GM23338 (cell line): ENCODE data around the gene IL13. TPM values are rescaled to one million over a fixed set of nuclear protein-coding genes. Genes with fewer than 3 reads are reported as not detected.

Source experiments
- ATAC-seq: fragments of 200-7000 bp; cut with Tn5 transposase; 3 replicates; pipeline ENCODE4 v1.9.1; 2020
- DNase-seq: peaks from one replicate; pipeline ENCODE4 v3.0.0-alpha.2; 2015; ENCODE audit warnings: low spot score
- H2AFZ ChIP-seq: fragments of 200-600 bp; sonication (generic); 2 replicates; pipeline ENCODE4 v1.8.0; 2016; ENCODE audit warnings: antibody characterized with exemption, mild to moderate bottlenecking, moderate library complexity
- H3F3A ChIP-seq: fragments of 200-600 bp; sonication (generic); replicated peaks from 2 replicates; pipeline ENCODE4 v1.8.0; 2017; ENCODE audit warnings: antibody characterized with exemption, mixed run types, low read depth
- H3K27ac ChIP-seq: fragments of 200-600 bp; sonication (generic); 2 replicates; pipeline ENCODE4 v1.6.1; 2016; ENCODE audit warnings: low read depth
- H3K27me3 ChIP-seq: fragments of 200-600 bp; sonication (generic); 2 replicates; pipeline ENCODE4 v1.8.0; 2016; ENCODE audit warnings: mild to moderate bottlenecking, mixed run types, moderate library complexity; ENCODE audit not compliant: insufficient read depth
- H3K36me3 ChIP-seq: fragments of 200-600 bp; sonication (generic); 2 replicates; pipeline ENCODE4 v1.8.0; 2016; ENCODE audit warnings: mild to moderate bottlenecking; ENCODE audit not compliant: insufficient read depth
- H3K4me1 ChIP-seq: fragments of 200-600 bp; sonication (generic); 2 replicates; pipeline ENCODE4 v1.8.0; 2016; ENCODE audit warnings: mild to moderate bottlenecking, moderate library complexity; ENCODE audit not compliant: insufficient read depth
- H3K4me2 ChIP-seq: fragments of 200-600 bp; sonication (generic); 2 replicates; pipeline ENCODE4 v1.7.1; 2017; ENCODE audit warnings: mixed run types
- H3K4me3 ChIP-seq: fragments of 200-600 bp; sonication (generic); 2 replicates; pipeline ENCODE4 v1.6.1; 2016; ENCODE audit warnings: mixed run types
- H3K79me2 ChIP-seq: fragments of 200-600 bp; sonication (generic); replicated peaks from 2 replicates; pipeline ENCODE4 v1.8.0; 2017; ENCODE audit warnings: mild to moderate bottlenecking; ENCODE audit not compliant: insufficient read depth
- H3K9me2 ChIP-seq: fragments of 200-600 bp; sonication (generic); 2 replicates; pipeline ENCODE4 v1.8.0; 2017; ENCODE audit not compliant: insufficient read depth
- H4K20me1 ChIP-seq: fragments of 200-600 bp; sonication (generic); replicated peaks from 2 replicates; pipeline ENCODE4 v1.8.0; 2017; ENCODE audit warnings: mild to moderate bottlenecking; ENCODE audit not compliant: insufficient read depth
- H3K27ac Mint-ChIP-seq: 2 replicates; pipeline ENCODE4 v1.8.0; 2020; ENCODE audit warnings: inconsistent platforms, mild to moderate bottlenecking, moderate library complexity, mixed read lengths
- H3K27me3 Mint-ChIP-seq: 3 replicates; pipeline ENCODE4 v1.8.0; 2022; ENCODE audit warnings: low read depth, mild to moderate bottlenecking, moderate library complexity, mixed read lengths, inconsistent platforms; ENCODE audit not compliant: insufficient read depth, poor library complexity
- H3K36me3 Mint-ChIP-seq: 3 replicates; pipeline ENCODE4 v1.8.0; 2021; ENCODE audit warnings: low read depth, mild to moderate bottlenecking, inconsistent platforms, moderate library complexity, mixed read lengths
- H3K4me1 Mint-ChIP-seq: 3 replicates; pipeline ENCODE4 v1.8.0; 2020; ENCODE audit warnings: mild to moderate bottlenecking, inconsistent platforms, mixed read lengths
- H3K4me3 Mint-ChIP-seq: 3 replicates; pipeline ENCODE4 v1.8.0; 2021; ENCODE audit warnings: moderate library complexity, mild to moderate bottlenecking, inconsistent platforms, mixed read lengths
- H3K9me3 Mint-ChIP-seq: 3 replicates; pipeline ENCODE4 v1.8.0; 2020; ENCODE audit warnings: moderate library complexity, mild to moderate bottlenecking, inconsistent platforms, mixed read lengths
- CREB1 ChIP-seq: fragments of 250-450 bp; sonication (Bioruptor Pico); IDR thresholded peaks from 2 replicates; pipeline ENCODE4 v1.5.0; 2020; ENCODE audit warnings: low read depth, mild to moderate bottlenecking, moderate library complexity
- EZH2 ChIP-seq: fragments of 200-600 bp; sonication (generic); IDR thresholded peaks from one replicate; pipeline ENCODE4 v1.8.0; 2017; ENCODE audit warnings: antibody characterized with exemption, mild to moderate bottlenecking, low read depth; ENCODE audit not compliant: unreplicated experiment
- EZH2phosphoT487 ChIP-seq: fragments of 200-600 bp; sonication (generic); IDR thresholded peaks from one replicate; pipeline ENCODE4 v1.8.1; 2018; ENCODE audit warnings: antibody characterized with exemption; ENCODE audit not compliant: unreplicated experiment
- JUNB ChIP-seq: IDR thresholded peaks from one replicate; pipeline ENCODE4 v1.6.1; 2016; ENCODE audit warnings: antibody characterized with exemption; ENCODE audit not compliant: unreplicated experiment
- NANOG ChIP-seq: IDR thresholded peaks from 2 replicates; pipeline ENCODE4 v1.6.1; 2016; ENCODE audit warnings: antibody characterized with exemption, borderline replicate concordance
- POLR2AphosphoS5 ChIP-seq: IDR thresholded peaks from 2 replicates; pipeline ENCODE4 v1.6.1; 2016; ENCODE audit warnings: antibody characterized with exemption, low read depth
- STAT1 ChIP-seq: IDR thresholded peaks from one replicate; pipeline ENCODE4 v1.6.1; 2016; ENCODE audit warnings: antibody characterized with exemption; ENCODE audit not compliant: unreplicated experiment
- ZNF114 ChIP-seq: fragments of 250-450 bp; sonication (Bioruptor Pico); IDR thresholded peaks from 2 replicates; pipeline ENCODE4 v1.5.0; 2020; ENCODE audit warnings: mild to moderate bottlenecking, moderate library complexity
- ZNF331 ChIP-seq: fragments of 250-450 bp; sonication (Bioruptor Pico); IDR thresholded peaks from 2 replicates; pipeline ENCODE4 v1.5.0; 2020; ENCODE audit warnings: low read depth, mild to moderate bottlenecking, moderate library complexity
- polyA plus RNA-seq: library from polyadenylated mRNA; unstranded; fragments of >200 nt; fragmentation: Nextera tagmentation; extraction: Ambion mirVana; gene quantifications from 2 replicates; pipeline ENCODE4 v1.2.1, GENCODE V29; 2016
- total RNA-seq: library from RNA; depleted of rRNA; stranded (reverse); fragments of >200 nt; shearing (Covaris generic); gene quantifications from 2 replicates; pipeline ENCODE4 v1.2.3, GENCODE V29; 2014
- TF ChIP-seq, protein P1 (sequence below): IDR thresholded peaks from one replicate; pipeline ENCODE4 v1.6.1; 2018; ENCODE audit warnings: antibody characterized with exemption; ENCODE audit not compliant: unreplicated experiment
- TF ChIP-seq, protein P2 (sequence below), 2 experiments: fragments of 200-600 bp in 1 of 2; sonication (generic) in 1 of 2; conservative IDR thresholded peaks; 2 replicates each; pipeline versions ENCODE4 v1.5.1 to v1.6.1; 2016 to 2017; ENCODE audit warnings: antibody characterized with exemption in 2 of 2, low read depth in 2 of 2, mild to moderate bottlenecking in 2 of 2, moderate library complexity in 1 of 2
- TF ChIP-seq, protein P3 (sequence below): fragments of 250-450 bp; sonication (Bioruptor Pico); IDR thresholded peaks from 2 replicates; pipeline ENCODE4 v1.5.0; 2020; ENCODE audit warnings: mild to moderate bottlenecking, moderate library complexity
- TF ChIP-seq, protein P4 (sequence below): IDR thresholded peaks from 2 replicates; pipeline ENCODE4 v1.6.1; 2016; ENCODE audit warnings: antibody characterized with exemption

The IL13 gene
- total and polyA plus RNA-seq, 2 experiments from 2014 or later: not detected

DNA sequence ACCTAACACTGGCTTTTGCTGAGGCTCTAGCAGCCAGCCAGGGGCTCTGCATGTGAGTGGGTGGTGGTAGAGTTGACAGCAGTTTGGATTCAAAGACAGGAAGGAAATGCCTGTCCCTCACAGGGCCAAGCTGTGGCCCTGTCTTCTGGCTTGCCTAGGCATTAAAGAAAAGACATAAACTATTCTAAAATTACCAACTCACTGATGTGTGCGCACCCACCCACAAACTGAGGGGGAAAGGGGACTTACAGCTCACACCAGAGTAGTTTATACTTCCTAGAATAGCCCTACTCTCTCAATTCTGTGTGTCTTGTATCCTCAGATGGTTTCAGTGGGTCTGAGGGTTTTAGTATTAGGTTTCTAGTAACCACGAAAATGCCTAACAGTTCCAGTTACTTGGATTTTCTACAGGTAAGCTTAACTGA is 18.3 kb upstream of the IL13 start:
- Histone ChIP-seq H4K20me1 (no peaks in the 10 kb centered on the region), H3K36me3 (peaks cover 6% of the 10 kb centered on the region), H3K79me2 (no peaks in the 10 kb centered on the region), H3K4me2 (no peak overlapping the region), H3F3A (no peaks in the 10 kb centered on the region), H3K9me2 (no peaks in the 10 kb centered on the region), H2AFZ (no peak overlapping the region), H3K27me3 (no peaks in the 10 kb centered on the region), H3K4me1 (peaks cover 11% of the 10 kb centered on the region), H3K27ac (no peak overlapping the region), H3K4me3 (no peak overlapping the region)
- peaks cover 37% of the 10 kb centered on the region for H3K36me3 Mint-ChIP-seq
- H3K4me1 Mint-ChIP-seq: peaks cover 11% of the 10 kb centered on the region
- peaks cover 1% of the 10 kb centered on the region for H3K27me3 Mint-ChIP-seq
- H3K27ac Mint-ChIP-seq: no peak overlapping the region
- ATAC-seq (no peak), DNase-seq (no peak)
- no peaks in the 10 kb centered on the region for H3K9me3 Mint-ChIP-seq
- TF ChIP-seq, protein P1, sequence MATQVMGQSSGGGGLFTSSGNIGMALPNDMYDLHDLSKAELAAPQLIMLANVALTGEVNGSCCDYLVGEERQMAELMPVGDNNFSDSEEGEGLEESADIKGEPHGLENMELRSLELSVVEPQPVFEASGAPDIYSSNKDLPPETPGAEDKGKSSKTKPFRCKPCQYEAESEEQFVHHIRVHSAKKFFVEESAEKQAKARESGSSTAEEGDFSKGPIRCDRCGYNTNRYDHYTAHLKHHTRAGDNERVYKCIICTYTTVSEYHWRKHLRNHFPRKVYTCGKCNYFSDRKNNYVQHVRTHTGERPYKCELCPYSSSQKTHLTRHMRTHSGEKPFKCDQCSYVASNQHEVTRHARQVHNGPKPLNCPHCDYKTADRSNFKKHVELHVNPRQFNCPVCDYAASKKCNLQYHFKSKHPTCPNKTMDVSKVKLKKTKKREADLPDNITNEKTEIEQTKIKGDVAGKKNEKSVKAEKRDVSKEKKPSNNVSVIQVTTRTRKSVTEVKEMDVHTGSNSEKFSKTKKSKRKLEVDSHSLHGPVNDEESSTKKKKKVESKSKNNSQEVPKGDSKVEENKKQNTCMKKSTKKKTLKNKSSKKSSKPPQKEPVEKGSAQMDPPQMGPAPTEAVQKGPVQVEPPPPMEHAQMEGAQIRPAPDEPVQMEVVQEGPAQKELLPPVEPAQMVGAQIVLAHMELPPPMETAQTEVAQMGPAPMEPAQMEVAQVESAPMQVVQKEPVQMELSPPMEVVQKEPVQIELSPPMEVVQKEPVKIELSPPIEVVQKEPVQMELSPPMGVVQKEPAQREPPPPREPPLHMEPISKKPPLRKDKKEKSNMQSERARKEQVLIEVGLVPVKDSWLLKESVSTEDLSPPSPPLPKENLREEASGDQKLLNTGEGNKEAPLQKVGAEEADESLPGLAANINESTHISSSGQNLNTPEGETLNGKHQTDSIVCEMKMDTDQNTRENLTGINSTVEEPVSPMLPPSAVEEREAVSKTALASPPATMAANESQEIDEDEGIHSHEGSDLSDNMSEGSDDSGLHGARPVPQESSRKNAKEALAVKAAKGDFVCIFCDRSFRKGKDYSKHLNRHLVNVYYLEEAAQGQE: no peak
- TF ChIP-seq, protein P2, sequence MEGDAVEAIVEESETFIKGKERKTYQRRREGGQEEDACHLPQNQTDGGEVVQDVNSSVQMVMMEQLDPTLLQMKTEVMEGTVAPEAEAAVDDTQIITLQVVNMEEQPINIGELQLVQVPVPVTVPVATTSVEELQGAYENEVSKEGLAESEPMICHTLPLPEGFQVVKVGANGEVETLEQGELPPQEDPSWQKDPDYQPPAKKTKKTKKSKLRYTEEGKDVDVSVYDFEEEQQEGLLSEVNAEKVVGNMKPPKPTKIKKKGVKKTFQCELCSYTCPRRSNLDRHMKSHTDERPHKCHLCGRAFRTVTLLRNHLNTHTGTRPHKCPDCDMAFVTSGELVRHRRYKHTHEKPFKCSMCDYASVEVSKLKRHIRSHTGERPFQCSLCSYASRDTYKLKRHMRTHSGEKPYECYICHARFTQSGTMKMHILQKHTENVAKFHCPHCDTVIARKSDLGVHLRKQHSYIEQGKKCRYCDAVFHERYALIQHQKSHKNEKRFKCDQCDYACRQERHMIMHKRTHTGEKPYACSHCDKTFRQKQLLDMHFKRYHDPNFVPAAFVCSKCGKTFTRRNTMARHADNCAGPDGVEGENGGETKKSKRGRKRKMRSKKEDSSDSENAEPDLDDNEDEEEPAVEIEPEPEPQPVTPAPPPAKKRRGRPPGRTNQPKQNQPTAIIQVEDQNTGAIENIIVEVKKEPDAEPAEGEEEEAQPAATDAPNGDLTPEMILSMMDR (conservative IDR thresholded peaks at IDR 0.05; ENCODE audit: low read depth in 2 of 2): no peak
- no peak for TF ChIP-seq EZH2
- TF ChIP-seq POLR2AphosphoS5: no peak
- no peak for TF ChIP-seq ZNF331
- no peak for TF ChIP-seq EZH2phosphoT487
- TF ChIP-seq NANOG: no peak
- TF ChIP-seq CREB1 (CRISPR knock-in tag): no peak
- no peak for TF ChIP-seq STAT1
- no peak for TF ChIP-seq JUNB
- TF ChIP-seq, protein P3, sequence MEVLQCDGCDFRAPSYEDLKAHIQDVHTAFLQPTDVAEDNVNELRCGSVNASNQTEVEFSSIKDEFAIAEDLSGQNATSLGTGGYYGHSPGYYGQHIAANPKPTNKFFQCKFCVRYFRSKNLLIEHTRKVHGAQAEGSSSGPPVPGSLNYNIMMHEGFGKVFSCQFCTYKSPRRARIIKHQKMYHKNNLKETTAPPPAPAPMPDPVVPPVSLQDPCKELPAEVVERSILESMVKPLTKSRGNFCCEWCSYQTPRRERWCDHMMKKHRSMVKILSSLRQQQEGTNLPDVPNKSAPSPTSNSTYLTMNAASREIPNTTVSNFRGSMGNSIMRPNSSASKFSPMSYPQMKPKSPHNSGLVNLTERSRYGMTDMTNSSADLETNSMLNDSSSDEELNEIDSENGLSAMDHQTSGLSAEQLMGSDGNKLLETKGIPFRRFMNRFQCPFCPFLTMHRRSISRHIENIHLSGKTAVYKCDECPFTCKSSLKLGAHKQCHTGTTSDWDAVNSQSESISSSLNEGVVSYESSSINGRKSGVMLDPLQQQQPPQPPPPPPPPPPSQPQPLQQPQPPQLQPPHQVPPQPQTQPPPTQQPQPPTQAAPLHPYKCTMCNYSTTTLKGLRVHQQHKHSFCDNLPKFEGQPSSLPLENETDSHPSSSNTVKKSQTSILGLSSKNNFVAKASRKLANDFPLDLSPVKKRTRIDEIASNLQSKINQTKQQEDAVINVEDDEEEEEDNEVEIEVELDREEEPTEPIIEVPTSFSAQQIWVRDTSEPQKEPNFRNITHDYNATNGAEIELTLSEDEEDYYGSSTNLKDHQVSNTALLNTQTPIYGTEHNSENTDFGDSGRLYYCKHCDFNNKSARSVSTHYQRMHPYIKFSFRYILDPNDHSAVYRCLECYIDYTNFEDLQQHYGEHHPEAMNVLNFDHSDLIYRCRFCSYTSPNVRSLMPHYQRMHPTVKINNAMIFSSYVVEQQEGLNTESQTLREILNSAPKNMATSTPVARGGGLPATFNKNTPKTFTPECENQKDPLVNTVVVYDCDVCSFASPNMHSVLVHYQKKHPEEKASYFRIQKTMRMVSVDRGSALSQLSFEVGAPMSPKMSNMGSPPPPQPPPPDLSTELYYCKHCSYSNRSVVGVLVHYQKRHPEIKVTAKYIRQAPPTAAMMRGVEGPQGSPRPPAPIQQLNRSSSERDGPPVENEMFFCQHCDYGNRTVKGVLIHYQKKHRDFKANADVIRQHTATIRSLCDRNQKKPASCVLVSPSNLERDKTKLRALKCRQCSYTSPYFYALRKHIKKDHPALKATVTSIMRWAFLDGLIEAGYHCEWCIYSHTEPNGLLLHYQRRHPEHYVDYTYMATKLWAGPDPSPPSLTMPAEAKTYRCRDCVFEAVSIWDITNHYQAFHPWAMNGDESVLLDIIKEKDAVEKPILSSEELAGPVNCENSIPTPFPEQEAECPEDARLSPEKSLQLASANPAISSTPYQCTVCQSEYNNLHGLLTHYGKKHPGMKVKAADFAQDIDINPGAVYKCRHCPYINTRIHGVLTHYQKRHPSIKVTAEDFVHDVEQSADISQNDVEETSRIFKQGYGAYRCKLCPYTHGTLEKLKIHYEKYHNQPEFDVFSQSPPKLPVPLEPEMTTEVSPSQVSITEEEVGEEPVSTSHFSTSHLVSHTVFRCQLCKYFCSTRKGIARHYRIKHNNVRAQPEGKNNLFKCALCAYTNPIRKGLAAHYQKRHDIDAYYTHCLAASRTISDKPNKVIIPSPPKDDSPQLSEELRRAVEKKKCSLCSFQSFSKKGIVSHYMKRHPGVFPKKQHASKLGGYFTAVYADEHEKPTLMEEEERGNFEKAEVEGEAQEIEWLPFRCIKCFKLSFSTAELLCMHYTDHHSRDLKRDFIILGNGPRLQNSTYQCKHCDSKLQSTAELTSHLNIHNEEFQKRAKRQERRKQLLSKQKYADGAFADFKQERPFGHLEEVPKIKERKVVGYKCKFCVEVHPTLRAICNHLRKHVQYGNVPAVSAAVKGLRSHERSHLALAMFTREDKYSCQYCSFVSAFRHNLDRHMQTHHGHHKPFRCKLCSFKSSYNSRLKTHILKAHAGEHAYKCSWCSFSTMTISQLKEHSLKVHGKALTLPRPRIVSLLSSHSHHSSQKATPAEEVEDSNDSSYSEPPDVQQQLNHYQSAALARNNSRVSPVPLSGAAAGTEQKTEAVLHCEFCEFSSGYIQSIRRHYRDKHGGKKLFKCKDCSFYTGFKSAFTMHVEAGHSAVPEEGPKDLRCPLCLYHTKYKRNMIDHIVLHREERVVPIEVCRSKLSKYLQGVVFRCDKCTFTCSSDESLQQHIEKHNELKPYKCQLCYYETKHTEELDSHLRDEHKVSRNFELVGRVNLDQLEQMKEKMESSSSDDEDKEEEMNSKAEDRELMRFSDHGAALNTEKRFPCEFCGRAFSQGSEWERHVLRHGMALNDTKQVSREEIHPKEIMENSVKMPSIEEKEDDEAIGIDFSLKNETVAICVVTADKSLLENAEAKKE (CRISPR knock-in tag): no peak
- TF ChIP-seq ZNF114 (CRISPR knock-in tag): no peak
- TF ChIP-seq, protein P4, sequence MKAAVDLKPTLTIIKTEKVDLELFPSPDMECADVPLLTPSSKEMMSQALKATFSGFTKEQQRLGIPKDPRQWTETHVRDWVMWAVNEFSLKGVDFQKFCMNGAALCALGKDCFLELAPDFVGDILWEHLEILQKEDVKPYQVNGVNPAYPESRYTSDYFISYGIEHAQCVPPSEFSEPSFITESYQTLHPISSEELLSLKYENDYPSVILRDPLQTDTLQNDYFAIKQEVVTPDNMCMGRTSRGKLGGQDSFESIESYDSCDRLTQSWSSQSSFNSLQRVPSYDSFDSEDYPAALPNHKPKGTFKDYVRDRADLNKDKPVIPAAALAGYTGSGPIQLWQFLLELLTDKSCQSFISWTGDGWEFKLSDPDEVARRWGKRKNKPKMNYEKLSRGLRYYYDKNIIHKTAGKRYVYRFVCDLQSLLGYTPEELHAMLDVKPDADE: no peak
- no peak overlapping the region for H3K4me3 Mint-ChIP-seq
